NT2/D1 (cell line): Measurements from ENCODE around the gene CEP164.

Source experiments
- YY1 ChIP-seq: IDR thresholded peaks from 2 replicates; pipeline ENCODE4 v1.6.1; 2011; ENCODE audit not compliant: insufficient read length, insufficient read depth
- ZNF274 ChIP-seq: IDR thresholded peaks from 2 replicates; pipeline ENCODE4 v1.6.1; 2011; ENCODE audit warnings: mild to moderate bottlenecking, low read depth, low read length

- TF ChIP-seq YY1 (no peak), ZNF274 (no peak)
Measured at GRCh38 chr11:117278347-117278746, 49.3 kb upstream of the CEP164 start.
